Measurements from ENCODE around the gene TWF2. TPM values are rescaled to one million over a fixed set of nuclear protein-coding genes. Genes with fewer than 3 reads are reported as not detected.
"Not testable (repeated sequence)": the region's sequence is repeated elsewhere in the genome, so short reads cannot be mapped to it uniquely, and the experiment has no call there.

The TWF2 gene
- total RNA-seq, 4 donors from 2014 or later = 46.2 to 68.8 (median 59.3) TPM

DNA sequence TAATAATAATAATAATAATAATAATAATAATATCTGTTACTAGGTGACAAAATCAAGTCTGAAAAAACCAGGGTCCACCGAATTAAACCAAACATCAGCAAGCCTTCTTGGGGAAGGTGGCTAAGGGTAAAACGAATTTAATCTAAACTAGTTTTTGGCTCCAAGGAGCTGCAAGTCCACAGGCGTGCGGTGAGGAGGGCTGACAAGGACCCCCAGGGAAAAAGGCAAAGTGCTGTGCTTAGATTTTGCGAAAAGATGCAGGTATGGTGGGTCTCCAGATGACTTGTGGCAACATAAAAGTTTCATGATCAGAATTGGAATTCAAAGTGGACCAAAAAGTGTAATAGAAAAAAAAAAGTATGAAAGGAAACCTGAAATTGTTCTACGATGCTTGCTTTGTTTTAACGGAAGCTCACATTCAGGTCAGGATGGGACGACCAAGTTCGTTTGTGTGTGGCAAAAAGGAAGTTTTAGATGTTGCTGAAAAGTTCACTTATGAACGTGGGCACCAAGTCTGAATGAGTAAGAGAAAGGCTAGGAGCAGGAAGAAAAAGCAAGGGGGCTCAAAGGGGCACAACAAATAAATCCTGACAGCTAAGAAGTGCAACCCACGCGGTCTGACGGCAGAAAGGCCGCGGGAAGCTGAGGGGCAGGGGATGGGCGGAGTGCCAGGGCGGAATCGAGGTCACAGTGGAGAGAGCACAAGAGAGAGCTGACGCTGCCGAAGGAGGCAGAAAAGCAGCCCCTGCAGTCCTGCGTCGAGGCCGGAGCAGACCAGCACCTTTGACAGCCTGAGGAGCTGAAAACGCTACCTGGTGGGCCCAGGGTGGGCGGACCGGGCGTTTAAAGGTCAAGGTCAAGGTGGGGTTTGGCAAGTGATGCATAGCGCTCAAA lies 38.4 kb upstream of the TWF2 start:
- H3K27ac ChIP-seq = peak overlapping the region; percentile 95 to 100 (median 97)
- TF ChIP-seq, protein P1, sequence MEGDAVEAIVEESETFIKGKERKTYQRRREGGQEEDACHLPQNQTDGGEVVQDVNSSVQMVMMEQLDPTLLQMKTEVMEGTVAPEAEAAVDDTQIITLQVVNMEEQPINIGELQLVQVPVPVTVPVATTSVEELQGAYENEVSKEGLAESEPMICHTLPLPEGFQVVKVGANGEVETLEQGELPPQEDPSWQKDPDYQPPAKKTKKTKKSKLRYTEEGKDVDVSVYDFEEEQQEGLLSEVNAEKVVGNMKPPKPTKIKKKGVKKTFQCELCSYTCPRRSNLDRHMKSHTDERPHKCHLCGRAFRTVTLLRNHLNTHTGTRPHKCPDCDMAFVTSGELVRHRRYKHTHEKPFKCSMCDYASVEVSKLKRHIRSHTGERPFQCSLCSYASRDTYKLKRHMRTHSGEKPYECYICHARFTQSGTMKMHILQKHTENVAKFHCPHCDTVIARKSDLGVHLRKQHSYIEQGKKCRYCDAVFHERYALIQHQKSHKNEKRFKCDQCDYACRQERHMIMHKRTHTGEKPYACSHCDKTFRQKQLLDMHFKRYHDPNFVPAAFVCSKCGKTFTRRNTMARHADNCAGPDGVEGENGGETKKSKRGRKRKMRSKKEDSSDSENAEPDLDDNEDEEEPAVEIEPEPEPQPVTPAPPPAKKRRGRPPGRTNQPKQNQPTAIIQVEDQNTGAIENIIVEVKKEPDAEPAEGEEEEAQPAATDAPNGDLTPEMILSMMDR (IDR thresholded peaks at IDR 0.05) = no peak
- peak in 1 of 2 donors; percentile 46 for TF ChIP-seq POLR2A (IDR thresholded peaks at IDR 0.05)
- DNase-seq = peak; percentile 79 to 89 (median 83)
- no peaks in the 10 kb centered on the region for H3K36me3 ChIP-seq
- peaks cover 0 to 58% (median 13%) of the 10 kb centered on the region in 4 donors for H3K4me1 ChIP-seq
- peak overlapping the region; percentile 69 to 99 (median 80) for H3K4me3 ChIP-seq
- no peaks in the 10 kb centered on the region for H3K9me3 ChIP-seq
- H3K27me3 ChIP-seq = no peaks in the 10 kb centered on the region

DNA sequence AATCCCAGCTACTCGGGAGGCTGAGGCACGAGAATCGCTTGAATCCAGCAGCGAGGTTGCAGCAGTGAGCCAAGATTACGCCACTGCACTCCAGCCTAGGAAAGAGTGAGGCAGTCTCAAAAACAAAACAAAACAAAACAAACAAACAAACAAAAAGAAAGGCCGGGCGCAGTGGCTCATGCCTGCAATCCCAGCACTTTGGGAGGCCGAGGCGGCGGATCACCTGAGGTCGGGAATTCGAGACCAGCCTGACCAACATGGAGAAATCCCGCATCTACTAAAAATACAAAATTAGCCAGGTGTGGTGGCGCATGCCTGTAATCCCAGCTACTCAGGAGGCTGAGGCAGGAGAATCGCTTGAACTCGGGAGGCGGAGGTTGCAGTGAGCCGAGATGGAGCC lies 35.8 kb upstream of the TWF2 start:
- H3K27ac ChIP-seq = peak overlapping the region in 2 of 4 donors; percentile 11 to 49
- H3K9me3 ChIP-seq, DNase-seq, H3K27me3 ChIP-seq, H3K36me3 ChIP-seq: not testable (repeated sequence)
- peak overlapping the region in 1 of 4 donors; percentile 12 for H3K4me3 ChIP-seq
- peaks cover 3 to 78% (median 24%) of the 10 kb centered on the region in 4 donors for H3K4me1 ChIP-seq

GRCh38 chr3:52272831-52273230 lies 33.9 kb upstream of the TWF2 start:
- DNase-seq = no peak

DNA sequence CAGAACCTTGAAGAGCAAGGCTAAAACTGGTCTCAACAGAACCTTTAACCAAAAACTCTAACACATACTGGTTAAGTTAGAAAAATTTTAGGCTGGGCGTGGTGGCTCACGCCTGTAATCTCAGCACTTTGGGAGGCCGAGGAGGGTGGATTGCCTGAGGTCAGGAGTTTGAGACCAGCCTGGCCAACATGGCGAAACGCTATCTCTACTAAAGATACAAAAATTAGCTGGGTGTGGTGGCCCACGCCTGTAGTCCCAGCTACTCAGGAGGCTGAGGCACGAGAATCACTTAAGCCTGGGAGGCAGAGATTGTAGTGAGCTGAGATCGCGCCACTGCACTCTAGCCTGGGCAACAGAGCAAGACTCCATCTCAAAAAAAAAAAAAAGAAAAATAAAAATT lies 33.2 kb upstream of the TWF2 start:
- peak overlapping the region in 1 of 4 donors; percentile 15 for H3K4me3 ChIP-seq
- not testable (repeated sequence) for H3K9me3 ChIP-seq, H3K27me3 ChIP-seq, DNase-seq
- peak overlapping the region in 3 of 4 donors; percentile 9 to 69 (median 40) for H3K27ac ChIP-seq
- H3K36me3 ChIP-seq = peaks cover 0 to 24% (median 0%) of the 10 kb centered on the region in 3 donors
- H3K4me1 ChIP-seq = peaks cover 3 to 85% (median 21%) of the 10 kb centered on the region in 4 donors

More at GRCh38 chr3:52272831-52273230, 33.9 kb upstream of the TWF2 start:
- H3K4me3 ChIP-seq = no peak overlapping the region
- no peaks in the 10 kb centered on the region for H3K9me3 ChIP-seq
- H3K27ac ChIP-seq = peak overlapping the region in 1 of 4 donors; percentile 49
- H3K4me1 ChIP-seq = peaks cover 3 to 86% (median 21%) of the 10 kb centered on the region in 4 donors
- TF ChIP-seq, protein P1 (IDR thresholded peaks at IDR 0.05) = no peak
- no peak for TF ChIP-seq POLR2A (IDR thresholded peaks at IDR 0.05)
- no peaks in the 10 kb centered on the region for H3K27me3 ChIP-seq
- peaks cover 0 to 18% (median 0%) of the 10 kb centered on the region in 3 donors for H3K36me3 ChIP-seq

DNA sequence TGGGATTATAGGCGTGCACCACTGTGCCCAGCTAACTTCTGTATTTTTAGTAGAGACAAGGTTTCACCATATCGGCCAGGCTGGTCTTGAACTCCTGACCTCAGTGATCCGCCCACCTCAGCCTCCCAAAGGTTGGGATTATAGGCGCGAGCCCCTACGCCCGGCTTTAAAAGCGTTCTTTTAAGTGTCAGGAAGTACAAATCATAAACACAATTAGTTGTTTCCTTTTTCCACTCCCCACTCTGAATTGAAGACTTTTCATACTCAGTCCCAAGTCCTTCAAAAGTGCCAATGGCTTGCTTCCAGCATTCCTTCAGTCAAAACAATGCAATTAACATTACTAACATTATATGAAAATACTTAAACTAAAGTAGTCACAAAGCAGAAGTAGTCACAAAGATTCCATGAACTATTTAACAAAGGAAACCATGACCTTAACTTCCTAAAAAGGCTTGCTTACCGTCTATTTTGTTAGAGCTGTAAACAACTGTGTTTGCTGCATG lies 31.3 kb upstream of the TWF2 start:
- peaks cover 3 to 67% (median 18%) of the 10 kb centered on the region in 4 donors for H3K4me1 ChIP-seq
- no peak for DNase-seq
- no peaks in the 10 kb centered on the region for H3K27me3 ChIP-seq
- H3K27ac ChIP-seq = peak overlapping the region; percentile 33 to 69 (median 36)
- H3K4me3 ChIP-seq = no peak overlapping the region
- peaks cover 0 to 43% (median 0%) of the 10 kb centered on the region in 3 donors for H3K36me3 ChIP-seq
- no peaks in the 10 kb centered on the region for H3K9me3 ChIP-seq
- no peak for TF ChIP-seq POLR2A (IDR thresholded peaks at IDR 0.05)
- TF ChIP-seq, protein P1 (IDR thresholded peaks at IDR 0.05) = no peak

DNA sequence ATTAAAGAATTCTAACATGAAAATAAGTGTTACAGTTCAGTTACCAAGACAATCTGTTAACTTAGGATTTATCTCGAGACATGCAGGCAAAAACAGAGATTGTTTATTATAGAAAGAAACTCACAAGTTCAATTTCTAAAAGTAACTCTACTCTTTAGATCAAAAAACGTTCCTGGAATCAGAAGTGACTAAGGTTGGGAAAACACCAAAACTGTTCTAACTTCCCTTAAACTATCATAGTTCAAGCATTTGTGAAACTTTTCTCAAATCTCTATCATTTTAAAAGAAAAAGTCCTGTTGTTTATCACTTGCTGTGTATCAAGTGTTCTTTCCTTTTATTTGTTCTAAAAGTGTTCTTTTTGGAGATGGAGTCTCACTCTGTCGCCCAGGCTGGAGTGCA lies 30.8 kb upstream of the TWF2 start:
- H3K36me3 ChIP-seq = peaks cover 0 to 47% (median 0%) of the 10 kb centered on the region in 3 donors
- TF ChIP-seq, protein P1 (IDR thresholded peaks at IDR 0.05) = no peak
- no peak for TF ChIP-seq POLR2A (IDR thresholded peaks at IDR 0.05)
- H3K27me3 ChIP-seq = no peaks in the 10 kb centered on the region
- peaks cover 3 to 61% (median 16%) of the 10 kb centered on the region in 4 donors for H3K4me1 ChIP-seq
- no peaks in the 10 kb centered on the region for H3K9me3 ChIP-seq
- DNase-seq = no peak
- H3K27ac ChIP-seq = peak overlapping the region; percentile 33 to 69 (median 36)
- no peak overlapping the region for H3K4me3 ChIP-seq
